Common myeloid progenitor, CD34-positive (primary cell): ENCODE results near the gene PPIG.

Experiments
- CTCF ChIA-PET: fragments of 350-600 bp; sonication (Branson Sonifier 250); formaldehyde crosslinking; loops from one replicate; lab custom pipeline; 2021; ENCODE audit warnings: antibody characterized with exemption; lab: Charles Lee
- POLR2A ChIA-PET: fragments of 350-600 bp; sonication (Branson Sonifier 250); formaldehyde crosslinking; loops from one replicate; lab custom pipeline; 2021; ENCODE audit warnings: antibody characterized with exemption; lab: Charles Lee
- DNase-seq, 3 donors: peaks; one replicate each; pipeline versions ENCODE4 v3.0.0 to v3.0.0-alpha.2; 2013
- H3K27ac ChIP-seq, 2 experiments: 1 replicate in 1 of 2; 2 replicates in 1 of 2; pipeline ENCODE4 v1.7.0; 2013; ENCODE audit warnings: inconsistent platforms in 2 of 2, low read length in 2 of 2, mild to moderate bottlenecking in 2 of 2, low read depth in 1 of 2, moderate library complexity in 1 of 2; ENCODE audit not compliant: severe bottlenecking in 2 of 2, insufficient read depth in 1 of 2, poor library complexity in 1 of 2
- H3K27me3 ChIP-seq, 5 experiments: replicated peaks in 2 of 5; 1 replicate in 3 of 5; 2 replicates in 2 of 5; pipeline versions ENCODE4 v1.6.1 to v1.7.0; 2013; ENCODE audit warnings: low read length in 4 of 5, mild to moderate bottlenecking in 2 of 5, moderate library complexity in 2 of 5, inconsistent platforms in 1 of 5; ENCODE audit not compliant: insufficient read depth in 5 of 5, control insufficient read depth in 4 of 5
- H3K36me3 ChIP-seq, 4 experiments: 1 replicate in 2 of 4; 2 replicates in 2 of 4; pipeline versions ENCODE4 v1.6.1 to v1.7.0; 2013; ENCODE audit warnings: low read length in 3 of 4, control low read depth in 1 of 4, mild to moderate bottlenecking in 1 of 4; ENCODE audit not compliant: control insufficient read depth in 4 of 4, insufficient read depth in 4 of 4
- H3K4me1 ChIP-seq, 4 experiments: 1 replicate in 3 of 4; 2 replicates in 1 of 4; pipeline versions ENCODE4 v1.6.1 to v1.7.1; 2013; ENCODE audit warnings: low read length in 3 of 4, mild to moderate bottlenecking in 3 of 4, control low read depth in 1 of 4, inconsistent platforms in 1 of 4, moderate library complexity in 1 of 4; ENCODE audit not compliant: control insufficient read depth in 4 of 4, insufficient read depth in 4 of 4; ENCODE audit errors: control extremely low read depth in 1 of 4
- H3K4me3 ChIP-seq, 7 experiments: 1 replicate in 4 of 7; 2 replicates in 3 of 7; pipeline versions ENCODE4 v1.5.1 to v1.7.0; 2013; ENCODE audit warnings: mild to moderate bottlenecking in 7 of 7, low read length in 6 of 7, moderate library complexity in 6 of 7, inconsistent platforms in 2 of 7, low read depth in 2 of 7, control low read depth in 1 of 7; ENCODE audit not compliant: insufficient read depth in 4 of 7, control insufficient read depth in 1 of 7; ENCODE audit errors: extremely low read depth in 1 of 7
- H3K9me3 ChIP-seq, 5 experiments: 1 replicate in 4 of 5; 2 replicates in 1 of 5; pipeline versions ENCODE4 v1.6.1 to v1.7.1; 2013; ENCODE audit warnings: low read length in 4 of 5, mild to moderate bottlenecking in 2 of 5, inconsistent platforms in 1 of 5, low read depth in 1 of 5, moderate library complexity in 1 of 5; ENCODE audit not compliant: control insufficient read depth in 4 of 5, insufficient read depth in 2 of 5; ENCODE audit errors: control extremely low read depth in 1 of 5
- WGBS: methylation state at CpG from one replicate; pipeline ENCODE4 v1.1.5; 2013; ENCODE audit not compliant: insufficient coverage; 5-methylcytosine and 5-hydroxymethylcytosine counted together

Gene PPIG

DNA sequence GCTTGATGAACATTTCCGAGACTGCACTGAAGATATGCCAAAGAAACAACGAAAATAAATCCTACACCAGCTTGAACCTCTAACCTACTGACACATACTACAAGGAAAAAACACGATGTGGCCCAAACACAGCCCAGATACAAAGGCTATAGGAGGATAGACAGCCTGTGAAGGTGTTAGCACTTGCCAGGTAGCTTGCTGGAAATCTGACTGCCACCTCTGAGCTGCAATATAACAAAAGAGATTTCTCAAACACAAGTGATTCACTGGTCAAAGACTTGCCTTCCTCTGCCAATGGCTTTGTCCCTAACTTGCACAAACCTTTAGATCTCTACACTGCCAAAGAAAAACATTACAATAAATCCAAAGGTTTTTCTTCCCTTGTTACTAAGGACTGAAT is 89.0 kb downstream of the PPIG start:
- ChIA-PET CTCF (interaction anchor here (0.8 to 1.4 kb wide), 5 partner anchors 8 to 33 kb away, joined by 3 to 4 read pairs (median 3); no protein-coding TSS in a partner anchor), POLR2A (no interaction called here)
- Histone ChIP-seq H3K9me3 (no peaks in the 10 kb centered on the region), H3K27ac (no peak overlapping the region), H3K4me3 (no peak overlapping the region), H3K4me1 (peaks cover 0 to 8% (median 5%) of the 10 kb centered on the region in 4 experiments), H3K27me3 (no peaks in the 10 kb centered on the region), H3K36me3 (no peaks in the 10 kb centered on the region)
- 72% methylated on average over 2 of the region's 3 CpGs for WGBS
- no peak for DNase-seq

DNA sequence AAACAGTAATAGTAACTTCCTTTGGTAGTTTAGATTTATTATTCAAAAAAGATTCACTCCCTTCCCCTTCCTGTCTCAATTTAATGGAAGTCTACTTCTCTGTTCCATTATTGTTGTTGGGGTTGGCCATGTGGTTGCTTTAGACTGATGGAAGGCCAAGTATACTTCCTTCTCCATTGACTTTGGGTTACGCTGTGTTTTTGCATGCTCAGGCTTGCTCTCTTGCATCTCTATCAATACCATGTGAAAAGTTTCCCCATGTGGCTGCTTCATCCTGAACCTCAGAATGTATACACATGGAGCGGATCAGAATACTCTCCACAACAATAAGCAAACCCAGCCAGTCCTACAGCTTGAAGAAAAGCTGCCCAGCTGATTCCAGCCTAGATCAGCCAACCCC is 89.8 kb downstream of the PPIG start:
- H3K9me3 ChIP-seq: no peaks in the 10 kb centered on the region
- H3K27me3 ChIP-seq: no peaks in the 10 kb centered on the region
- H3K36me3 ChIP-seq: no peaks in the 10 kb centered on the region
- H3K4me3 ChIP-seq: no peak overlapping the region
- 82% methylated on average over 2 of the region's 2 CpGs for WGBS
- no peak overlapping the region for H3K27ac ChIP-seq
- no peak for DNase-seq
- ChIA-PET CTCF (interaction anchor here (1.3 to 1.6 kb wide), 2 partner anchors 17 to 46 kb away, joined by 3 to 4 read pairs; no protein-coding TSS in a partner anchor), POLR2A (no interaction called here)
- peaks cover 0 to 8% (median 5%) of the 10 kb centered on the region in 4 experiments for H3K4me1 ChIP-seq

DNA sequence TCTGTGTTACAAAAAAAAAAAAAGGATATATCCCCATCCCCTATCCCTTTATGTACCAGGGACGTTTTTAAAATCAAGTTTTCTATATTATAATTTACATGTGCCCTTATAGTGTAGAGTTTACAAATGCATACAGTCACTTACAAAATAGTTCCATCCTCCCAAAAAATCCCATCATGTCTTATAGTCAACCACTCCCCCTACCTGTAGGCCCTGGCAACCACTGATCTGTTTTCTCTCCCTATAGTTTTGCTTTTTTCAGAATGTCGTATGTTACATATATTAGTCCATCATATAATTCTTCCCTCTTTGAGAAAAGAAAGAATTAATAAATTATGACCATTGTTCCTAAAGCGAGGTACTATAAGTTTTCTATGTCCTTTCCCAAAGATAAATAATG is 92.2 kb downstream of the PPIG start:
- H3K27me3 ChIP-seq: no peaks in the 10 kb centered on the region
- no peak overlapping the region for H3K4me3 ChIP-seq
- WGBS: no CpG with 5 or more reads among the region's 3 CpGs
- H3K27ac ChIP-seq: no peak overlapping the region
- ChIA-PET CTCF (no interaction called here), POLR2A (no interaction called here)
- no peaks in the 10 kb centered on the region for H3K36me3 ChIP-seq
- peak in 2 of 3 donors; percentile 43 to 59 for DNase-seq
- peaks cover 0 to 8% (median 5%) of the 10 kb centered on the region in 4 experiments for H3K4me1 ChIP-seq
- peaks cover 0 to 4% (median 0%) of the 10 kb centered on the region in 5 experiments for H3K9me3 ChIP-seq

DNA sequence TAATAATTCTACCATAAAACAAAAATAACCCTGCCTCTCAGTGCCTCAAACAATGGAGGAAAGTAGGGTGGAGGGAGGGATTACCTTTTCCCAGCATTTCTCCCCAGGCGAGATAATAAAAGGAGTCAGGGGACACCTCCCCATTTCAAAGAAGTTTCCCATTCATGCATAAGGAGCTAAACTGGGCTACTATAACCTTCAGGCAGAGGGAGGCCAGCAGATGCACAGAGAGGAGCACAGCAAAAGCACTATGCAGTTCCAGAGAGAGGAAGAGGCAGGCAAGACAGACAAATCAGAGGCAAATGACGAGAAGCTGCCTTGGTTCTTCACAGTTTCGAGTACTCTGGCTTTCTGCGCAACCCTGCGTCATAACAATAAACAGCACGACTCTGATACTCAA is 92.7 kb downstream of the PPIG start:
- no peak overlapping the region for H3K4me3 ChIP-seq
- no peaks in the 10 kb centered on the region for H3K27me3 ChIP-seq
- no CpG with 5 or more reads among the region's 6 CpGs for WGBS
- H3K27ac ChIP-seq: no peak overlapping the region
- ChIA-PET POLR2A (no interaction called here), CTCF (interaction anchor here (1.5 to 1.7 kb wide), 2 partner anchors 12 to 148 kb away, joined by 5 to 8 read pairs; no protein-coding TSS in a partner anchor)
- H3K4me1 ChIP-seq: peaks cover 0 to 8% (median 5%) of the 10 kb centered on the region in 4 experiments
- H3K36me3 ChIP-seq: no peaks in the 10 kb centered on the region
- DNase-seq: no peak
- peaks cover 0 to 4% (median 0%) of the 10 kb centered on the region in 5 experiments for H3K9me3 ChIP-seq

DNA sequence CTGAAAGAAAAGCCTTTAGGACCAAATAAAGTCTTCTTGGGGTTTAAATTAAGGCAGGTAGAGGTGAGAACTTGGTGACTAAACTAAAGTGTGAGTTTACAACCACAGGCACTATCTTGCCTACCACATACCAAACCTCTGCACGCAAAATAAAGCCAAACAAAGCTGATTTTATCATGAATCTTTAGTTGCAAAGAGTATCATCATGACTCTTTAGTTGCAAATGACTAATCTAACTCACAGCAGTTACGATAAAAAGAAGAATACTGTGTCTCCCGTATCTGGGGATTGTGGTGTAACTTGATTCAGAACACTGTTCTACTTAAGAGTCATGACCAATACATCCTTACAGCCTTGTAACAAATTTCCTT is 98.9 kb downstream of the PPIG start:
- peaks cover 0 to 4% (median 0%) of the 10 kb centered on the region in 5 experiments for H3K9me3 ChIP-seq
- no peak for DNase-seq

DNA sequence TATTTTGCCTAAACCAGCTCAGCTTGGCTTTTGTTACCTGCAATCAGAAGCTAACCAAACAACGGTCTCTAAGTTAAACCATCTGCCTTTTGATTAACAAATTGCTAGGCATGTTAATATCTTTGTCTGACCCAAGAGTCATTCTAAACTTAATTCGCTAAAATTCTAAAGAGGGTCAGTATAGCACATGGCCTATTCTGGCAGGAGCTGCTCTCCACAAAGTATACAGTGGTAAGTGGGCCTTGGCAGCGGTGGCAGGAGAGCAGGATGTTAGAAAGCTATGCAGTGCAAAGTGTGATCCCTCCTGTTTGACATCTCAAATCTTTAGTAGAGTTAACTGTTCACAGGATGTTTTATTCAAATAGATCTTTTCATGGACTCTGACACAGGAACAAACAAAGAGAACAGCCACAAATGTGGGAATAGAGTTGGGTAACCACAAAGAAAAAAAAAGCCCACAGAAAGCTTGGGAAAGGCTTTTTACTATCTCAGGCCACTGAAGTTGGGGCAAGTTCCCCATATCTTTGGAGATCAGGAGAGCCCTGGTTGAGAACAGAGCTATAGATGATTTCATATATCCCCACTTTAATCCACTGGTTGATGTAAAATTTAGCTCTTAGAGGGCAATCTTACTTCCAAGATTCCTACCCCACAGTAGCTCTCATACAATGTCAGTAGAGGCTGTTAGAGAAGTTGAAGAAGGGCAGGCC is 99.4 kb downstream of the PPIG start:
- Histone ChIP-seq H3K4me1 (peaks cover 0 to 6% (median 3%) of the 10 kb centered on the region in 4 experiments), H3K27ac (no peak overlapping the region), H3K9me3 (peaks cover 0 to 4% (median 0%) of the 10 kb centered on the region in 5 experiments), H3K36me3 (no peaks in the 10 kb centered on the region), H3K27me3 (no peaks in the 10 kb centered on the region), H3K4me3 (no peak overlapping the region)
- WGBS: 100% methylated on average over 1 of the region's 3 CpGs
- POLR2A ChIA-PET: no interaction called here
- CTCF ChIA-PET: interaction anchor here (0.9 to 4.2 kb wide), 5 partner anchors 9 to 81 kb away, joined by 3 to 20 read pairs (median 3); partner anchors contain the start of genes CFAP210 and PHOSPHO2
- peak in 1 of 3 donors; percentile 11 for DNase-seq

More for the DNA sequence above, 98.9 kb downstream of the PPIG start:
- ChIA-PET POLR2A (no interaction called here), CTCF (interaction anchor here (0.6 to 4.2 kb wide), 6 partner anchors 10 to 237 kb away, joined by 3 to 20 read pairs (median 3); partner anchors contain the start of genes CFAP210 and PHOSPHO2)
- WGBS: 83% methylated on average over 2 of the region's 3 CpGs
- Histone ChIP-seq H3K36me3 (no peaks in the 10 kb centered on the region), H3K27me3 (no peaks in the 10 kb centered on the region), H3K4me3 (no peak overlapping the region), H3K27ac (no peak overlapping the region), H3K4me1 (peaks cover 0 to 6% (median 3%) of the 10 kb centered on the region in 4 experiments)

DNA sequence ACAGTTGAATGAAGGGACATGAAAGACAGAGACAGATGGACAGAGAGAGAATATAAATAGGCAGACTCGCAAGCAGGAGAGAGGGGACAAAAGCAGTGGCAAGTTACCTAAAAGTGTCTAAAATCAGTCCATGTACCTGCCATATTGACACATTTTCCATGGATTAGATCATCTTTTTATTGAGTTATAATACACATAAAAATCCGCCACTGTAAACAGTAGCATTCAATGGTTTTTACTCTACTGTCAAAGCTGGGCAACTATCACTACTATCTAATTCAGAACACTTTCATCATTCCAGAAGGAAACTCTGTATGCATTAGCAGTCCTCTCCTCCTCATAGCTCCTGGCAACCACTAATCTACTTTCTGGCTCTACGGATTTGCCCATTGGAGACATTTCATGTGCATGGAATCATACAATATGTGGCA is 100.0 kb downstream of the PPIG start:
- Histone ChIP-seq H3K36me3 (no peaks in the 10 kb centered on the region), H3K27me3 (no peaks in the 10 kb centered on the region), H3K4me3 (no peak overlapping the region), H3K9me3 (peaks cover 0 to 4% (median 0%) of the 10 kb centered on the region in 5 experiments), H3K27ac (no peak overlapping the region), H3K4me1 (peaks cover 0 to 6% (median 3%) of the 10 kb centered on the region in 4 experiments)
- no peak for DNase-seq
- ChIA-PET POLR2A (interaction anchor here (0.6 kb wide), 1 partner anchor 54 kb away, joined by 3 read pairs; no protein-coding TSS in a partner anchor), CTCF (interaction anchor here (0.6 to 4.2 kb wide), 4 partner anchors 9 to 598 kb away, joined by 3 to 20 read pairs (median 4); partner anchors contain the start of genes CFAP210 and PHOSPHO2)
- 83% methylated on average over 2 of the region's 3 CpGs for WGBS
